H1 (cell line): ENCODE results near the gene FKBP10. TPM values are rescaled to one million over a fixed set of nuclear protein-coding genes. Genes with fewer than 3 reads are reported as not detected.

Source experiments
- BCL11A ChIP-seq, 2 experiments: IDR thresholded peaks; one replicate each; pipeline ENCODE4 v1.6.1; 2011; ENCODE audit warnings: low read depth in 2 of 2, low read length in 2 of 2, mild to moderate bottlenecking in 2 of 2
- CREB1 ChIP-seq: IDR thresholded peaks from 2 replicates; pipeline ENCODE4 v1.6.1; 2012; ENCODE audit warnings: inconsistent platforms
- RBBP5 ChIP-seq: IDR thresholded peaks from 2 replicates; pipeline ENCODE4 v1.7.1; 2012; ENCODE audit warnings: low read depth, mild to moderate bottlenecking, inconsistent platforms, low read length, moderate library complexity, borderline replicate concordance
- SP2 ChIP-seq: IDR thresholded peaks from 2 replicates; pipeline ENCODE4 v1.6.1; 2012; ENCODE audit warnings: mild to moderate bottlenecking, low read length, inconsistent platforms
- YY1 ChIP-seq: IDR thresholded peaks from 2 replicates; pipeline ENCODE4 v1.6.1; 2011; ENCODE audit warnings: low read depth, mild to moderate bottlenecking, low read length
- polyA plus RNA-seq, 7 experiments: library from polyadenylated mRNA; depleted of rRNA in 3 of 7; stranded (reverse) in 5 of 7; unstranded in 2 of 7; fragments of >200 nt in 5 of 7; fragments of 200-250 nt in 2 of 7; gene quantifications; 1 replicate in 5 of 7; 2 replicates in 1 of 7; 4 replicates in 1 of 7; pipeline versions ENCODE4 v1.2.1 to v1.2.3, GENCODE V29; 2011 to 2013; ENCODE audit warnings: missing spikeins in 2 of 7, mixed read lengths in 2 of 7
- total RNA-seq: library from RNA; stranded (reverse); fragmentation: NEBNext Ultra II Directional; extraction: Animal tissue kit (Norgen Biotek cat#: 25700); gene quantifications from 2 replicates; pipeline ENCODE4 v1.2.1, GENCODE V29; 2021

FKBP10 gene
- total and polyA plus RNA-seq, 2 of the 8 experiments (the other 6 are each of a cell fraction or from before 2014, with no cell fraction given) = 173 to 283 TPM

GRCh38 chr17:41823580-41823979 is 10.8 kb downstream of the FKBP10 start (continued):
- TF ChIP-seq RBBP5 (no peak), BCL11A (IDR thresholded peaks at IDR 0.05; ENCODE audit: low read depth in 2 of 2, low read length in 2 of 2) (no peak), YY1 (no peak), SP2 (no peak), CREB1 (no peak)
- TF ChIP-seq, all 59 proteins: peak for 0
